Measurements from ENCODE around the gene MYO3B.

MYO3B gene, protein sequence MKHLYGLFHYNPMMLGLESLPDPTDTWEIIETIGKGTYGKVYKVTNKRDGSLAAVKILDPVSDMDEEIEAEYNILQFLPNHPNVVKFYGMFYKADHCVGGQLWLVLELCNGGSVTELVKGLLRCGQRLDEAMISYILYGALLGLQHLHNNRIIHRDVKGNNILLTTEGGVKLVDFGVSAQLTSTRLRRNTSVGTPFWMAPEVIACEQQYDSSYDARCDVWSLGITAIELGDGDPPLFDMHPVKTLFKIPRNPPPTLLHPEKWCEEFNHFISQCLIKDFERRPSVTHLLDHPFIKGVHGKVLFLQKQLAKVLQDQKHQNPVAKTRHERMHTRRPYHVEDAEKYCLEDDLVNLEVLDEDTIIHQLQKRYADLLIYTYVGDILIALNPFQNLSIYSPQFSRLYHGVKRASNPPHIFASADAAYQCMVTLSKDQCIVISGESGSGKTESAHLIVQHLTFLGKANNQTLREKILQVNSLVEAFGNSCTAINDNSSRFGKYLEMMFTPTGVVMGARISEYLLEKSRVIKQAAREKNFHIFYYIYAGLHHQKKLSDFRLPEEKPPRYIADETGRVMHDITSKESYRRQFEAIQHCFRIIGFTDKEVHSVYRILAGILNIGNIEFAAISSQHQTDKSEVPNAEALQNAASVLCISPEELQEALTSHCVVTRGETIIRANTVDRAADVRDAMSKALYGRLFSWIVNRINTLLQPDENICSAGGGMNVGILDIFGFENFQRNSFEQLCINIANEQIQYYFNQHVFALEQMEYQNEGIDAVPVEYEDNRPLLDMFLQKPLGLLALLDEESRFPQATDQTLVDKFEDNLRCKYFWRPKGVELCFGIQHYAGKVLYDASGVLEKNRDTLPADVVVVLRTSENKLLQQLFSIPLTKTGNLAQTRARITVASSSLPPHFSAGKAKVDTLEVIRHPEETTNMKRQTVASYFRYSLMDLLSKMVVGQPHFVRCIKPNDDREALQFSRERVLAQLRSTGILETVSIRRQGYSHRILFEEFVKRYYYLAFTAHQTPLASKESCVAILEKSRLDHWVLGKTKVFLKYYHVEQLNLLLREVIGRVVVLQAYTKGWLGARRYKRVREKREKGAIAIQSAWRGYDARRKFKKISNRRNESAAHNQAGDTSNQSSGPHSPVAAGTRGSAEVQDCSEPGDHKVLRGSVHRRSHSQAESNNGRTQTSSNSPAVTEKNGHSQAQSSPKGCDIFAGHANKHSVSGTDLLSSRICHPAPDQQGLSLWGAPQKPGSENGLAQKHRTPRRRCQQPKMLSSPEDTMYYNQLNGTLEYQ (N-terminal part only)

DNA sequence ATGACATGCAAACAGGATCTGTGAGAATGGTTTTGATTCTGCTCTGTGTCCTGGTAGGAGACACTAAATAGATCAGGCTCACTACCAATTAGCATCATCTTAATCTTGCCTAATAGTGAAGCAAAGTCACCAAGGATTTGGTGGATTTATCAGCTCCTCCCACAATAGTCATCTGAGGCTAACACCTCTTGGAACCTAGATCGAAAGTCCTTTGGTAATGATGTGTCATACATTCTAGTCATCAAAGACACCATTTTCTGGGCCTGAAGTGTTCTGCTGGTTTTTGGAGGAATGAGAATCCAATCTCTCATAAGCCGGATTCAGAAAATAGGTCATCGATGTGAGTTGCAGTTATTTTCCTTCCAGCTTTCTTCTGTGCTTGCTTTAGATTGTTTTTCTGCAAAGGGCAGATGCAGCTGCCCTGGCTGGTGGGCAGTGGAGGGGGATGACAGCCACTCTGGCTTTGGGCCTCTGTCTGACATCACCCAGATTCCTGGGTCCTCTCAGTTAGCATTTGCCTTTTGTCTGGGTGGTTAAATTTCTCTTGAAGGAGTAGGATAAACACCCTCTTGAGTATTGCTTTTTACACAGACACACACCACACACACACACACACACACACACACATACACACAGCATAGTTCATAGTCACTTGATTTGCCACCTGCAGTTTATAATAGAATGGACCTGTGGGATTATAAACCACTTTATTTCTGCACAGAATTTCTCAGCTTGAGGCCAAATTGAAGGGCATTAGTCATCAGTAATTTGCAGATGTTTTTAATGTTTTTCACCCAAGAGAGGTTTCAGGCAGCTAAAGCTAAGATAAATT, at the start of gene MYO3B:
Gene MYO3B (plus strand): TSS at position 198 of the 832 bp plus-strand sequence. CDS start 141 bp downstream, at position 339.
- DNase-seq = no peak

DNA sequence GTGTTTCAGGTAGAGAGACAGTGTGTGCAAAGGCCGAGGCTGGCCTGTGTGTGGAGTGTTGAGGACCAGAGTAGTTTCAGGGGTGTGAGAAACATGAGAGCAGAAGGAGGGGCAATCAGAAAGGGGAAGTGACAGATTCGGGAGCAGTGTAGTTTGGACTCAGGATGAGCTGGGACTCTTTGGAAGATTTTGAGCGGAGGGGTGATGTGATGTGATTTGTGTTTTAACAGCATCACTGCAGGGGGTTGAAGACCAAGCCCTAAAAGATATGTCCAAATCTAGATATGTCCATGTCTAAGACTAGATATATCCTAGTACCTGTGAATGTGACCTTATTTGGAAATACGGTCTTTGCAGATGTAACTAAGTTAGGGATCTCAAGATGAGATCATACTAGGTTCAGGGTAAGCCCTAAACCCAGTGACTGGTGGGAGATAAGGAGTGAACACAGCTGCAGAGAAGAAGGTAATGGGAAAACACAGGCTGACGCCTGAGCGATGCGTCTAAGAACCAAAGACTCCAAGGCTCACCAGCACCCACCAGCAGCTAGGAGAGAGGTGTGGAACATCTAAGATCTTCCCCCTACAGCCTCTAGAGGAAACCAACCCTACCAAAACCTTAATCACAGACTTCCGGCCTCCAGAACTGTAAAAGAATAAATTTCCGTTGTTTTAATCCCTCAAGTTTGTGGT, 38.5 kb upstream of the MYO3B start:
- no peak for DNase-seq

DNA sequence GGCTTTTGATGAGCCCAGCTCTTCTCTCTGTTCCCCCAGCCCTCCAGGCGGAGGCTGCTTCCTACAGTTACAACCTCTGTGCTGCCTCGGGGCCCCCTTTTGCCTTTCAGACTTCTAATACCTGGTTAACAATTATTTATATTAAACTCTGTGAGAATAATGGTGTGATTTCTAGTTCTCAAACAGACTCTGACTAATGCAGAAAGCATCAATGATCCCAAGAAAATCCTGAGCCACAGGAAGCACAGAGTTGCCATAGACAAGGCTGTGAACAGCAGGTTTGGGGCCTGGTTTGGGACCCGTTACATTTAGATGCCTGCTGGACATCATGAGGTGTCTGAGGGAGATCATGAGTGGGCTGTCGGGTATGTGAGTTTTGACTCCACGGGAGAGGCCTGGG, 37.4 kb upstream of the MYO3B start:
- DNase-seq = no peak

DNA sequence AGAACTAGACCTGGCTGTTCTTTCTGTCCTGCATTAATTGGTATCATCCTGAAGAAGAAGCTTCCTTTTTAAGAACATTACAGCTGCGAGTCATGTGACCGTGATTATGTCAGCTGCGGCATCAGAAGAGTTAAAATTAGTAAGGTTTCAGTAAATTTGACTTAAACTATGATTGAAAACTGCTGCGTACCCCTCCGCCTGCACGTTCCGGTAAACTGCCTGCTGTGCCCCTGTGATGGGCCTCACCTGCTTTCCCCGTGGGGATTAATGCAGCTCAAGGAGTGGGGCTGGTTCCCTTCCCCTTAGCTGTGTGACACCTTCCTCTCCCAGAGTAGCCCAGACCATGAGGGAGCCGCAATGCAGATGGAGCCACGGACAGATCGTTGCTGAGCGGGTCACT, 36.1 kb upstream of the MYO3B start:
- DNase-seq = no peak

DNA sequence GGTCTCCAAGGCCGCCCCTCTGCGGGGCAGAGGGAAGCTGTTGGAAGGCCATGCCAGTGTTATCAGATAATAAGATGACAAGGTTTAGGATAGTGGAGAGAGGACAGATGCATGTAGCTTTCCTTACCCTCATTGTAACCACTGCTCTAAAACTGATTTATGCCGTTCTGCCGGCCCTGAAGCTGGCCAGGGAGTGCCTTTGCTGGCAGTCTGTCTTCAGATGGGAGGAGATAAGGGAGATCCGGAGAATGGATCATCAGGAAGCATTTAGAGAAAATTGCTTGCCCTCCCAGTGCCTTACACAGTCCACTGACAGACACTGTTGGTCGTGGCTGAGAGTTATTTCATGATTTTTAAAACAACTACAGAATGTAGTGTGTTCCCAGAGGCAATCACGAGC, 35.4 kb upstream of the MYO3B start:
- no peak for DNase-seq

DNA sequence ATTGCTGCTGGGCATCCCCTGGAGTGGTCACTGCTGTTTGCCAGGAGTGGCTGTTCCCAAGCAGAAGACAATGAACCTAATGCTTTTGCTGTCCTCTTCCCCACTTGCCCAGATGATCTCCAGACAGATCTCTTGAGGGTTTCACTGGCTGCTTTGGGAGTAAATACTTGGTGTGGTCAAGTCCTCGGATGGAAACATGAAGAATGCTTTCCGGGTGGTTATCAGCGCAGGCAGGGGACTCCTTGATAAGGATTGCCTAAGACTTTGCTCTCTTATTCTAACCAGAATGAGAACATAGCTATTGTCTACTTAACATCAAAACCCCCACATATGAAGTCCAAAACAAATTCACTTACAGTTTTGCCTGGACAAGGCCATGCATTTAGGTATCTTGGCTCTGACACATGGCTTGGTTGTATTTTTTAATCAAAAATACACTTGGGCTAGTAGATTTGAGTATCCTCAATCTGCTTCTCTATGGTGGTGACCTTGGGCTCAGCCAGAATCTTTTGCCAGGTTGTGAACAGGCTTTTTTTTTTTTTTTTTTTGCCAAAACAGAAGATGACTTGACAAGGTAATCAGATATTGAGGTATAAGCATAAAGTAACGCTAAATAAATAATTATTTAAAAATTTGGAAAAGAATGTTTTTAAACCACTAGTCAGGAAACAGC, 34.8 kb upstream of the MYO3B start:
- no peak for DNase-seq

DNA sequence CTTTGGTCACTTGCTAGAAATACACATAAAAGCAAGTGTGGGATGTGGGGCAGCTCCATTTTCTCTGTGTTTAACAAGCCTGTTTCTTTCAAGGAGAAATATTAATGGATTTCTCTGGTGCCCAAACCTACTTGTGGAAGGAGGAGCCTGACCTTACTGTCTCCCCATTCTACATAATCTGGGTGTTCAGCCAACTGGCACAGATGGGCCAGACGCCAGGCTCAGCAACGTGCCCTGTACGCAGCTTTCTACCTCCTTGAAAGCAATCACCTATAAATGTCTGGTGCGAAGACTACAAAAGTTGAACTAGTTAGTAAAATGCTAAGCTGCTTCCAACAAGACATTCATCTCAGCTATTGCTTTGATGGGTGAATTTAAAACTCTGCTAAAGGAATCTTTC, 33.2 kb upstream of the MYO3B start:
- DNase-seq = peak; percentile 53

DNA sequence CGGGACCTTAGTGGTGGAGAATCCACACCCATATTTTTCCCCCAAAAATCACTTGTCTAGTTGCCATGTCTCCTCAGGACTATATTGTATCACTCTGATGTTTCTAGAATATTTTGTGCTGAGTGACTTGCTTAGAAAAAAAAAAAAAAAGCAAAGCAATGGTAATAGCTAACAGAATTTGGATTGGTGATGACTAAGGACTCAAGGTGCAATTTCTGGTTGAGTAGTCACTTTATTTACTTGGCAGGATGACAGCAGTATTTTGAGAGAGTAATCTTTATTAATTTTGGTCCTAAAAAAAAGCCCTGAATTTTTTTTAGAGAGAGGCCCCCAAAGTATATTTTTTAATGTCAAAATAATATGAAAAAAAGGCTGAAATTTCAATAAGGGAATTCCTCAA, 32.8 kb upstream of the MYO3B start:
- no peak for DNase-seq

DNA sequence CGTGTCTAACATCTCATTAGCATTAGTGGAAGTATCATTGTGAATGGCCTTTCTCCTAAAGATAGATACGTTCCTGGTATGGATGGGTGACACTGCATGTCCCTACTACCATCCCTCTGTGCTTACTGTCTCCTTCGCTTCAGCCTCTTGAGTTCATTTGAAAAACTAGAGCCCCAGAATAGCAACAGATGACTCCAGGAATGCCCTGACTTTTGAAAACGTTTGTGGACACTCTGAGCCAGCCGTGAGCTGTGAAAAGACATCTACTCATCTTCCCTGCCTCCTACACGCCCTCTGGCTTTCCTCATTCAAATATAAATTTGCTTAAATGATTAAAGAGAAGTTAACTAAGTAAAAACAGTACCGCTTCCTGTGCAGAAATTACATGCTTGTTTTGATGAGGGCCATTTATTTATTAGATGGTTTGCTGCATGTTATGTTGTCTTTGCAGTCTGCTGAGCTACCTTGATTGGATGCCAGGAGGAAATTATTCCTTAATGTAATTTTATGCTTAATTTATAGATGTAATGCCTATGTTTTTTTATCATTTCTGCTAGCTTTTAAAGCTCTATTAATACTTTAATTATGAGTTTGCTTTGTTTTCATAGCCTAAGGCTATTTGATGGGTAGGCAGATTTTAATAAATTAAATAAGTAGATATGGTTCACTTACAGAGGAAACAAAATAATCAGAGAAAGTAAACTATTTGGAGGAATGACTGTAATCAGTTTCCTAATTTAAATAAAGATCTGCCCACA, 32.1 kb upstream of the MYO3B start:
- peak; percentile 22 for DNase-seq

DNA sequence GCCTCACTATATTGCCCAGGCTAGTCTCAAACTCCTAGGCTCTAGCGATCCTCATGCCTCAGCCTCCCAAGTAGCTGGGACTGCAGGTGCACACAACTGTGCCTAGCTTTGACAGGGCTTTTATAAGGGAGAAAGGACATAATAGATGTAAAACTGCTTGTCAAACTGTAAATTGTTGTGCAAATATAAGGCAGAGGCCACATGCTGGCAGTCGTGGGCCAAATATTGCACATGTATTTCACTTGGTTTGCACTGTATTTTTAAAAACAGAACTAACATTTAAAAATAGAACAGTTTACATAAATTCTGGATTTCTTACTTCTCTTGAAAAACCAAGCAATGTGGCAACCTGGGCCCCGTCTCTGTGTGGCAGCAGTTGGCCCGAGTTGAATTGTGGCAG, 31.2 kb upstream of the MYO3B start:
- DNase-seq = no peak

DNA sequence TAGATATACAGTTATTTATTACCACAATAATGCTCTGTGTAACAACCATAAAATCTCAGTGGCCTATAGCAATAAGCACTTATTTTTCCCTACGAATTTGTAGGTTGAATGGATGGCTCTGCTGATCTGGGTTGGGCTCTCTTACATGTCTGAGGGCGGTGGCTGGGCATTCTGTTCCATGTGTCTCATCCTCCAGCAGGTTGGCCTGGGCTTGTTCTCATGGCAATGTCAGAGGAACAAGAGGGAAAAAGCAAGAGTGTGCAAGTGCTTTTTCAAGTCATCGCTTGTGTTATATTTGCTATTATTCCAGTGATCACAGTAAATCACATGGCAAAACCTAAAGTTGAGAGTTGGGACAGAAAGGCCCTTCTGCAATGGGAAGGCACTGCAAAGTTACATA, 30.4 kb upstream of the MYO3B start:
- no peak for DNase-seq

DNA sequence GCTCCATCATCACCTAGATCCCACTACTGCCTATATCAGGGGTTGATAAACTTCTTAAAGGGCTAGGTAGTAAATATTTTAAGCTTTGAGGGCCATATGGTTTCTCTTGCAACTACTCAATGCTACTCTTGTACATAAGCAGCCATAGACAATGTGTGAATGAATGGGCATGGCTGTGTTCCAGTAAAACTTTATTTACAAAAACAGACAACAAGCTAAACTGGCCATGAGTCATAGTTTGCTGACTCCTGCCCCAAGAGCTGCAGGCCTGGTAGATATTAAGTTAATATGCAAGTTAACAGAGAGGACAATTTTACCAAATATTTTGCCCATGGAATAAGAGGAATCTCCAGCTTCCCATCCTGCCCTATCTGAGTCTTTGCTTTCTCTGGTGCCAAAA, 29.8 kb upstream of the MYO3B start:
- DNase-seq = no peak

DNA sequence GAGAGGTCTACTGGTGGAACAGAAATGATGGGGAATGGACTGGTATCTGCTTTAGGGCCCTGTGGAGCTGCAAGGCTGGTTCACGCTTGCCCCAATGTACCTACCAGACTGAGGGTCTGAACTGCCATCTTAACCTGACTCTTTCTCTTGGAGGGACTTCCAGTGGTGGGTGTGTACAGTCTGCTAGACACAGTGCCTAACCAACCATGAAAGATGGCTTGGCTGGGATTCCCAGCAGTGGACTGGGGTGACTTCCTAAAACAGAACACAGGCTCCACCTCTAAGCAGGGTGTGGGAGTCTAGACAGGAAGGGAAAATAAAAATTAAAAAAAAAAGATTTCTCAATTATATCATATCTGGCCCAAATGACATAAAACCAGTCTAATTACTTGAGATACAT, 25.5 kb upstream of the MYO3B start:
- no peak for DNase-seq

DNA sequence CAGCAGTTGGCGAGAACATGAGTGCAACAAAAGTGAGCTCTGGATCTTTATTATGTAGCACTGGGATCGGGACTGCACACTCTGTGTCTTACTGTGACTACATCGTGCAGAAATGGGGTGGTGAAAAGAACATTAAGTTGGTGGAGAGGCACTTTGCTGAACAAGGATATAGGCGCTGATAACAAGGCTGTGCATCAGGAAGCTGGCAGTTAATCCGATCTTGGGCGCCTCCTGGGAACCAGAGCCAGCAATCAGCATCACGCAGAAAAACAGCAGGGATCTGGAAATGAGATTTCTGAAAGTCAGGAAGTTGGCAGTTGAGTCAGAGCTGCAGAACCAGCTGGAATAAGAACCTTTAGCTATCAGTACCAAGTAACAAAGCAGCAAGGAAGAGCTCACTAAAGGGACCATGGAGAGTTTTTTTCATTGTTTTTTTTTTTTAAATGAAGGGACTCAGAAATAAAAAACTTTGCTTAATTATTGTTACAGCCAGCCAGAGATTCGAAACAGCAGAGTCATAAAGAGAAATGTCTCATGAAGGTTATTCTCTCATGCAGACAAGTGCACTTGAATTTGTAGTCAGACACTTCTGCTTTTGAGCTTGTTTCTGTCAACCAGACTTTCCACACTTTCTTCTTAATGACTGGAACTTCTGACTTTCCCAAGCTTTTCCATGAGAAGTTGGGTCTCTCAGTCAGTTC, 22.8 kb upstream of the MYO3B start:
- no peak for DNase-seq

DNA sequence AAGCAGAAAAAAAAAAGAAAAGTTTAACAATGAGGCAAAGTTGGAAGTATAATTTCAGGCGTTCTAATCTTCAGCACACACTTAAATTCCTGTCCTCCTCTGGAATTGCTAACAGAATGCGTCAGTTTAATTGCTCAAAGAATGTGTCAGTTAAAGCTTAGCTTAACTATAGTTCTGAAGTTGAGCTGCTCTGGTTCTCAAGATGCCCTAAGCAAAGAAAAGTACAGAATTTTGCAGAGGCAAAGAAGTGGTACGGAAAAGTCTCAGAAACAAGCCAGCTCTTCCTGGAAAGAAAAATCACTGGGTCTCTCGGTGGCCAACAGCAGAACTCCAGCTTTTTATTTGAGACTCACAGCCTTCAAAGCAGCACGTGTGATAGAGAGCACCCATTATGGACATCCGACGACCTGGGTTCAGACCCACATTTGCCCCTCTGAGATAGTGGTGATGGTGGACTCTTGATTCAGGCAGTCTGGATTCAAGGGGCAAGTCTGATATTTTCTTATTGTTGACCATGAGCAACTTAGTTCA, 22.2 kb upstream of the MYO3B start:
- no peak for DNase-seq

DNA sequence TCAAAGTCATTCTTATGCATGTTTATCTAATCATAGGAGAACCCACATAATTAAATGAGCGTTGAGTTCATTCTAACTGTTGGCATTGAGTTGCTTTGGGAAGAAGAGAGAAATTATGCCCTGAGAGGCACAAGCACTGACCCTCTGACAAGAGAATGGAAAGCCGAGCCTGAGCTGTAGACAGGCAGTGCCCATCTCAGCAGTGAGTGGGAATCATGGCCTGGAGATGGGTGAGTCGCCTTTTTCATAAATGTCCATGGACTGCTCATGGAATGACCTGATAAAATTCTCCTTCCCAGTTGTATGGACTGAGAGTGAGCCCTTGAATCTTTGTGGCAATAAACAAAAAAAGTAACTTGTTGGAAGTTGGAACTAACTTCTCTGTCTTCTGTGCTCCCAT, 21.4 kb upstream of the MYO3B start:
- DNase-seq = no peak

DNA sequence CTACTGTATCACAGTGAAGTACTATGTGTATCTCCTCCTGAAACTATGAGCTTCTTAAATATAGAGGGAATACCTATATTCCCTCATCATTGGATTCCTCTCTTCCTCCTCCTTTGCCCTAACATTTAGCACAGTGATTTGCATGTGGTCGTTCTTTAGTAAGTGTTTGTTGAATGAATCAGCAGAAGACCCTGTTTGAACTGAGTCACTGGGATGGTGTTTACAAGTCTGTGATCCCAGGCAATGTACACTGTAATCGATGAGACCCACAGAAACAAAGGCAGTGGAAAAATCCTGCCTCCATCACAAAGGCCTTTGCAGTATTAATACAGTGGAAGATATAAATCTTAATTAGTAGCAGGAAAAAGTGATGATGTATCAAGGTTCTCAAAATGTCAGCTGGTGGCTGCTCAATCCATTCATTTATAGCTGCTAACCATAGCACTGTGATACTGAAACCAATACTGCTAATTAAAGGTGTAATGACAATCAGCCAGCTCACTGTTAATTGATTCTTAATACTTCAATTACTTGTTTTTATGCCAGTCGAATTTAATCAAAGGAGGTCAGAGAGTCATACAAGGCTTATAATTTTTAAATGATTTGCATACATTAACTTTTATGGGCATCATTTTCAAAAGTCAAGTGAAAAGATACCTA, 20.8 kb upstream of the MYO3B start:
- no peak for DNase-seq

DNA sequence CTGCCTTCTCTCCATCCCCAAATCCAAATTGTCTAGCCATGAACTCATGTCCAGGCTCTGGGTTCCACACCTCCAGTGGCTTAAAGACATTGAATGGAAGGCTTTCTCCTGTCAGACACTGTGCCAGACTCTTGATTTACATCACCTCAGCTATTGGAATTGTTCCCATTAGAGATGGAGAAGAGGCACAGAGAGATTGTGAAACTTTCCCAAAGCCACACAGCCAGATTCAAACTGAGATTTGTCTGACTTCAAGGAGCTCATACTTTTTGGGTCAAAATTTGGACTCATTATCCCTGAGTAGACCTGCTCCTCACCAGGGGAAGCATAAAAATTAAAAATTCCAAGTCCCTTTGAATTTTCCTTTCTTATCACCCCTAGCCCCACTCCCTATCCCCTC, 18.9 kb upstream of the MYO3B start:
- DNase-seq = no peak

Data from NCI-H1694 treated with DMSO at 0.1 percent for 48 hours (cell line).